Uterus (tissue), 2 donors: ENCODE results near the gene PRELID3B.

Source experiments
- POLR2A ChIP-seq, 2 donors: fragments of 450-650 bp; IDR thresholded peaks; one replicate each; pipeline ENCODE4 v1.6.1; 2016; ENCODE audit warnings: antibody characterized with exemption in 2 of 2, mild to moderate bottlenecking in 1 of 2, moderate library complexity in 1 of 2
- TF ChIP-seq, protein P1 (sequence below), 4 experiments: fragments of 200-600 bp in 2 of 4; fragments of 450-650 bp in 2 of 4; sonication (generic) in 2 of 4; IDR thresholded peaks; one replicate each; pipeline ENCODE4 v1.5.1; 2016 to 2019; ENCODE audit warnings: antibody characterized with exemption in 4 of 4, mild to moderate bottlenecking in 2 of 4, moderate library complexity in 1 of 4

GRCh38 chr20:59032713-59033059 is 9.9 kb downstream of the PRELID3B start:
- no peak for TF ChIP-seq POLR2A (IDR thresholded peaks at IDR 0.05)
- TF ChIP-seq, protein P1, sequence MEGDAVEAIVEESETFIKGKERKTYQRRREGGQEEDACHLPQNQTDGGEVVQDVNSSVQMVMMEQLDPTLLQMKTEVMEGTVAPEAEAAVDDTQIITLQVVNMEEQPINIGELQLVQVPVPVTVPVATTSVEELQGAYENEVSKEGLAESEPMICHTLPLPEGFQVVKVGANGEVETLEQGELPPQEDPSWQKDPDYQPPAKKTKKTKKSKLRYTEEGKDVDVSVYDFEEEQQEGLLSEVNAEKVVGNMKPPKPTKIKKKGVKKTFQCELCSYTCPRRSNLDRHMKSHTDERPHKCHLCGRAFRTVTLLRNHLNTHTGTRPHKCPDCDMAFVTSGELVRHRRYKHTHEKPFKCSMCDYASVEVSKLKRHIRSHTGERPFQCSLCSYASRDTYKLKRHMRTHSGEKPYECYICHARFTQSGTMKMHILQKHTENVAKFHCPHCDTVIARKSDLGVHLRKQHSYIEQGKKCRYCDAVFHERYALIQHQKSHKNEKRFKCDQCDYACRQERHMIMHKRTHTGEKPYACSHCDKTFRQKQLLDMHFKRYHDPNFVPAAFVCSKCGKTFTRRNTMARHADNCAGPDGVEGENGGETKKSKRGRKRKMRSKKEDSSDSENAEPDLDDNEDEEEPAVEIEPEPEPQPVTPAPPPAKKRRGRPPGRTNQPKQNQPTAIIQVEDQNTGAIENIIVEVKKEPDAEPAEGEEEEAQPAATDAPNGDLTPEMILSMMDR (IDR thresholded peaks at IDR 0.05) = peak in 1 of 4 experiments; percentile 12
